GM23338 (cell line): Measurements from ENCODE around the gene UNC45B. TPM values are rescaled to one million over a fixed set of nuclear protein-coding genes. Genes with fewer than 3 reads are reported as not detected.
A peak's percentile ranks its signal among the peaks of the same experiment; 100 is the strongest.

Experiments
- ATAC-seq: fragments of 200-7000 bp; cut with Tn5 transposase; 3 replicates; pipeline ENCODE4 v1.9.1; 2020
- DNase-seq: peaks from one replicate; pipeline ENCODE4 v3.0.0-alpha.2; 2015; ENCODE audit warnings: low spot score
- H2AFZ ChIP-seq: fragments of 200-600 bp; sonication (generic); 2 replicates; pipeline ENCODE4 v1.8.0; 2016; ENCODE audit warnings: antibody characterized with exemption, mild to moderate bottlenecking, moderate library complexity
- H3F3A ChIP-seq: fragments of 200-600 bp; sonication (generic); replicated peaks from 2 replicates; pipeline ENCODE4 v1.8.0; 2017; ENCODE audit warnings: antibody characterized with exemption, mixed run types, low read depth
- H3K27ac ChIP-seq: fragments of 200-600 bp; sonication (generic); 2 replicates; pipeline ENCODE4 v1.6.1; 2016; ENCODE audit warnings: low read depth
- H3K27me3 ChIP-seq: fragments of 200-600 bp; sonication (generic); 2 replicates; pipeline ENCODE4 v1.8.0; 2016; ENCODE audit warnings: mild to moderate bottlenecking, mixed run types, moderate library complexity; ENCODE audit not compliant: insufficient read depth
- H3K36me3 ChIP-seq: fragments of 200-600 bp; sonication (generic); 2 replicates; pipeline ENCODE4 v1.8.0; 2016; ENCODE audit warnings: mild to moderate bottlenecking; ENCODE audit not compliant: insufficient read depth
- H3K4me1 ChIP-seq: fragments of 200-600 bp; sonication (generic); 2 replicates; pipeline ENCODE4 v1.8.0; 2016; ENCODE audit warnings: mild to moderate bottlenecking, moderate library complexity; ENCODE audit not compliant: insufficient read depth
- H3K4me2 ChIP-seq: fragments of 200-600 bp; sonication (generic); 2 replicates; pipeline ENCODE4 v1.7.1; 2017; ENCODE audit warnings: mixed run types
- H3K4me3 ChIP-seq: fragments of 200-600 bp; sonication (generic); 2 replicates; pipeline ENCODE4 v1.6.1; 2016; ENCODE audit warnings: mixed run types
- H3K79me2 ChIP-seq: fragments of 200-600 bp; sonication (generic); replicated peaks from 2 replicates; pipeline ENCODE4 v1.8.0; 2017; ENCODE audit warnings: mild to moderate bottlenecking; ENCODE audit not compliant: insufficient read depth
- H3K9me2 ChIP-seq: fragments of 200-600 bp; sonication (generic); 2 replicates; pipeline ENCODE4 v1.8.0; 2017; ENCODE audit not compliant: insufficient read depth
- H4K20me1 ChIP-seq: fragments of 200-600 bp; sonication (generic); replicated peaks from 2 replicates; pipeline ENCODE4 v1.8.0; 2017; ENCODE audit warnings: mild to moderate bottlenecking; ENCODE audit not compliant: insufficient read depth
- H3K27ac Mint-ChIP-seq: 2 replicates; pipeline ENCODE4 v1.8.0; 2020; ENCODE audit warnings: inconsistent platforms, mild to moderate bottlenecking, moderate library complexity, mixed read lengths
- H3K27me3 Mint-ChIP-seq: 3 replicates; pipeline ENCODE4 v1.8.0; 2022; ENCODE audit warnings: low read depth, mild to moderate bottlenecking, moderate library complexity, mixed read lengths, inconsistent platforms; ENCODE audit not compliant: insufficient read depth, poor library complexity
- H3K36me3 Mint-ChIP-seq: 3 replicates; pipeline ENCODE4 v1.8.0; 2021; ENCODE audit warnings: low read depth, mild to moderate bottlenecking, inconsistent platforms, moderate library complexity, mixed read lengths
- H3K4me1 Mint-ChIP-seq: 3 replicates; pipeline ENCODE4 v1.8.0; 2020; ENCODE audit warnings: mild to moderate bottlenecking, inconsistent platforms, mixed read lengths
- H3K4me3 Mint-ChIP-seq: 3 replicates; pipeline ENCODE4 v1.8.0; 2021; ENCODE audit warnings: moderate library complexity, mild to moderate bottlenecking, inconsistent platforms, mixed read lengths
- H3K9me3 Mint-ChIP-seq: 3 replicates; pipeline ENCODE4 v1.8.0; 2020; ENCODE audit warnings: moderate library complexity, mild to moderate bottlenecking, inconsistent platforms, mixed read lengths
- EZH2phosphoT487 ChIP-seq: fragments of 200-600 bp; sonication (generic); IDR thresholded peaks from one replicate; pipeline ENCODE4 v1.8.1; 2018; ENCODE audit warnings: antibody characterized with exemption; ENCODE audit not compliant: unreplicated experiment
- JUNB ChIP-seq: IDR thresholded peaks from one replicate; pipeline ENCODE4 v1.6.1; 2016; ENCODE audit warnings: antibody characterized with exemption; ENCODE audit not compliant: unreplicated experiment
- POLR2AphosphoS5 ChIP-seq: IDR thresholded peaks from 2 replicates; pipeline ENCODE4 v1.6.1; 2016; ENCODE audit warnings: antibody characterized with exemption, low read depth
- STAT1 ChIP-seq: IDR thresholded peaks from one replicate; pipeline ENCODE4 v1.6.1; 2016; ENCODE audit warnings: antibody characterized with exemption; ENCODE audit not compliant: unreplicated experiment
- ZNF331 ChIP-seq: fragments of 250-450 bp; sonication (Bioruptor Pico); IDR thresholded peaks from 2 replicates; pipeline ENCODE4 v1.5.0; 2020; ENCODE audit warnings: low read depth, mild to moderate bottlenecking, moderate library complexity
- ZNF462 ChIP-seq: fragments of 250-450 bp; sonication (Bioruptor Pico); IDR thresholded peaks from 2 replicates; pipeline ENCODE4 v1.5.0; 2020; ENCODE audit warnings: mild to moderate bottlenecking, moderate library complexity
- polyA plus RNA-seq: library from polyadenylated mRNA; unstranded; fragments of >200 nt; fragmentation: Nextera tagmentation; extraction: Ambion mirVana; gene quantifications from 2 replicates; pipeline ENCODE4 v1.2.1, GENCODE V29; 2016
- total RNA-seq: library from RNA; depleted of rRNA; stranded (reverse); fragments of >200 nt; shearing (Covaris generic); gene quantifications from 2 replicates; pipeline ENCODE4 v1.2.3, GENCODE V29; 2014

Gene UNC45B
- total and polyA plus RNA-seq, 2 experiments from 2014 or later, result 0.03 TPM; not detected in 1

- TF ChIP-seq ZNF462 (CRISPR knock-in tag) (no peak), JUNB (no peak)
Measured at GRCh38 chr17:35117984-35118383, 29.6 kb upstream of the UNC45B start (continued).

- Mint-ChIP-seq H3K36me3 (peaks cover 19% of the 10 kb centered on the region), H3K4me1 (peaks cover 23% of the 10 kb centered on the region), H3K27ac (no peak within 1 kb of the TSS), H3K27me3 (peaks cover 27% of the 10 kb centered on the region), H3K9me3 (no peaks in the 10 kb centered on the region), H3K4me3 (peak within 1 kb of the TSS; percentile 92)
- no peaks in the 10 kb centered on the region for H4K20me1 ChIP-seq
- peak within 1 kb of the TSS; percentile 97 for H3K4me2 ChIP-seq
- H3K27me3 ChIP-seq, result peaks cover 7% of the 10 kb centered on the region; the same call in 1 of the 2 replicates
- peaks cover 3% of the 10 kb centered on the region; the same call in 1 of the 2 replicates for H3K4me1 ChIP-seq
- H2AFZ ChIP-seq, result peak within 1 kb of the TSS; percentile 100
- H3K4me3 ChIP-seq, result peak within 1 kb of the TSS; percentile 91
- no peaks in the 10 kb centered on the region for H3K9me2 ChIP-seq
- peak within 1 kb of the TSS; percentile 78; the same call in 1 of the 2 replicates for H3K27ac ChIP-seq
- peak; percentile 90 for DNase-seq
- H3F3A ChIP-seq, result 0 out of 2 replicates have a peak, but pooled peaks cover 4% of the 10 kb centered on the region
- ATAC-seq, result peak; percentile 89
- H3K79me2 ChIP-seq, result 0 out of 2 replicates have a peak, but pooled peaks cover 7% of the 10 kb centered on the region
- H3K36me3 ChIP-seq, result no peaks in the 10 kb centered on the region
- TF ChIP-seq ZNF331 (no peak), STAT1 (no peak), POLR2AphosphoS5 (peak; percentile 56), JUNB (no peak), ZNF462 (CRISPR knock-in tag) (no peak), EZH2phosphoT487 (no peak)
Measured at GRCh38 chr17:35119370-35120165, 28.0 kb upstream of the UNC45B start, which contains the start of gene RAD51D. Gene RAD51D (minus strand): TSS chr17:35119860. CDS start chr17:35119613, 247 bp downstream.
